ENCODE data around the gene CCSER2. TPM values are rescaled to one million over a fixed set of nuclear protein-coding genes. Genes with fewer than 3 reads are reported as not detected.

The CCSER2 gene
- polyA plus RNA-seq, 1 donor (not counting 4 experiments of a cell fraction or from before 2014, with no cell fraction given) = 26.7 TPM

DNA sequence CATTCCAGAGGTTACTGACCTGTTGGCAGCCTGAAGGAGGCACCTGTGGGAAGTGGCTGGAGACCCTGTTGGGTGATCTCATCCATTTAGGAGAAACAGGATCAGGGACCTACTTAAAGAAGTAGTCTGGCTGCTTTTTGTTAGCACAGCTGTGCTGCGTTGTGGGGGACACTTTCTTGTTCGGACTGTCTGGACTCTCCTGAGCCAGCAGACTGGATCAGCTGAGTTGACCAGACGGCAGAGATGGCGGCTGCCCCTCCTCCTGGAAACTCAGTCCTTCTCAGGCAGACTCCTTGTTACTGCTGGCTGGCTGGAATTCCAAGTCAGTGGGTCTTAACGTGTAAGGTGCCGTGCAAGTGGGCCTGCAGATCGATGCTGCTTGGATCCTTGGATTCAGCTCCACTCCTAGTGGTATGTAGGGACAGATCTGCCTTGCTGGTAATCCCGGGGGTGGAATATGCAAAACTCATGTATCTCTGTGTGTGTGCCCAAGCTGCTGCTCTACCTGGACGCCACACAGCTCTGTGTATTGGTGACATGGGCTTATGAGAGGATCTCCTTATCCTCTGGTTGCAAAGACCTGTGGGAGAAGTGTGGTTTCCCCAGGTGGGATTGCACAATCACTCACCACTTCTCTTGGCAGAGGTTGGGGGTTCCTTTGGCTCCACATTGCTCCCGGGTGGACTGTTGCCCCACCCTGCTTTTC, 87.3 kb downstream of the CCSER2 start:
- no peak for DNase-seq (ENCODE audit: low read depth, low spot score)
- dilution Hi-C loops (cut with MboI; ENCODE audit: extremely low pct_ligation_motif_present, low sequenced_read_pairs) = no loop called here
- no peak overlapping the region for H2AFZ ChIP-seq (ENCODE audit: control insufficient read depth, low read length)
- no peaks in the 10 kb centered on the region for H3K36me3 ChIP-seq (ENCODE audit: control insufficient read depth in 2 of 2, extremely low read depth in 1 of 2, insufficient read depth in 2 of 2, low read length in 2 of 2)
- TF ChIP-seq, protein P1, sequence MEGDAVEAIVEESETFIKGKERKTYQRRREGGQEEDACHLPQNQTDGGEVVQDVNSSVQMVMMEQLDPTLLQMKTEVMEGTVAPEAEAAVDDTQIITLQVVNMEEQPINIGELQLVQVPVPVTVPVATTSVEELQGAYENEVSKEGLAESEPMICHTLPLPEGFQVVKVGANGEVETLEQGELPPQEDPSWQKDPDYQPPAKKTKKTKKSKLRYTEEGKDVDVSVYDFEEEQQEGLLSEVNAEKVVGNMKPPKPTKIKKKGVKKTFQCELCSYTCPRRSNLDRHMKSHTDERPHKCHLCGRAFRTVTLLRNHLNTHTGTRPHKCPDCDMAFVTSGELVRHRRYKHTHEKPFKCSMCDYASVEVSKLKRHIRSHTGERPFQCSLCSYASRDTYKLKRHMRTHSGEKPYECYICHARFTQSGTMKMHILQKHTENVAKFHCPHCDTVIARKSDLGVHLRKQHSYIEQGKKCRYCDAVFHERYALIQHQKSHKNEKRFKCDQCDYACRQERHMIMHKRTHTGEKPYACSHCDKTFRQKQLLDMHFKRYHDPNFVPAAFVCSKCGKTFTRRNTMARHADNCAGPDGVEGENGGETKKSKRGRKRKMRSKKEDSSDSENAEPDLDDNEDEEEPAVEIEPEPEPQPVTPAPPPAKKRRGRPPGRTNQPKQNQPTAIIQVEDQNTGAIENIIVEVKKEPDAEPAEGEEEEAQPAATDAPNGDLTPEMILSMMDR (optimal IDR thresholded peaks at IDR 0.05 in 1 of 3, IDR thresholded peaks at IDR 0.05 in 1 of 3, conservative IDR thresholded peaks at IDR 0.05 in 1 of 3; ENCODE audit: extremely low read depth in 1 of 3, insufficient read depth in 2 of 3, low read length in 3 of 3) = no peak
- TF ChIP-seq EZH2 (IDR thresholded peaks at IDR 0.05; ENCODE audit: low read length) = no peak
- H4K20me1 ChIP-seq (ENCODE audit: control insufficient read depth, extremely low read depth, insufficient read depth, low read length) = no peaks in the 10 kb centered on the region
- no peak overlapping the region for H3K9ac ChIP-seq (ENCODE audit: control insufficient read depth, extremely low read depth, insufficient read depth, low read length)
- H3K4me1 ChIP-seq (ENCODE audit: control insufficient read depth, extremely low read depth, insufficient read depth, low read length) = no peaks in the 10 kb centered on the region
- no peaks in the 10 kb centered on the region for H3K27me3 ChIP-seq (ENCODE audit: control insufficient read depth, extremely low read depth, insufficient read depth, low read length)
- no peak overlapping the region for H3K4me2 ChIP-seq (ENCODE audit: control insufficient read depth, extremely low read depth, insufficient read depth, low read depth, low read length)
- H3K9me1 ChIP-seq (ENCODE audit: control insufficient read depth, extremely low read depth, insufficient read depth, low read length) = no peaks in the 10 kb centered on the region
- no peak overlapping the region for H3K4me3 ChIP-seq (ENCODE audit: control insufficient read depth in 2 of 3, extremely low read depth in 1 of 3, insufficient read depth in 2 of 3, low read depth in 1 of 3, low read length in 3 of 3)
- FAIRE-seq = no peak
- H3K79me2 ChIP-seq (ENCODE audit: control insufficient read depth, insufficient read depth, low read length) = peaks cover 50% of the 10 kb centered on the region
- H3K27ac ChIP-seq (ENCODE audit: control insufficient read depth, insufficient read depth, low read length) = no peak overlapping the region
- peaks cover 5% of the 10 kb centered on the region for H3K9me3 ChIP-seq (ENCODE audit: control insufficient read depth, low read depth, low read length)

DNA sequence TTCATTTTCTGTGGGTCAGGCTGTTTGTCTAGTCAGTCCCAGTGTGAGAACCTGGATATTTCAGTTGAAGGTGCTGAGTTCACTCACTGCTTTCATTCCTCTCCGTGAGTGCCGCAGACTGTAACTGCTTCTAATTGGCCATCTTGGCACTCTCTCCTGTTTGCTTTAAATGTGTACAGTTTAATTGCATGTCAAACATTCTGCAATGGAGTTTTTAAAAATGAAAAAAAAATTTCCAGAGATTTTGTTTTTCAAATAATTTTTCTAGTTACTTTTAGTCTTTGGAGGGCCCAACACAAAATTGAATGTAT, 87.8 kb downstream of the CCSER2 start:
- DNase-seq (ENCODE audit: low read depth, low spot score) (no peak), FAIRE-seq (no peak)
- H3K4me2 ChIP-seq (ENCODE audit: control insufficient read depth, extremely low read depth, insufficient read depth, low read depth, low read length) = no peak overlapping the region
- H4K20me1 ChIP-seq (ENCODE audit: control insufficient read depth, extremely low read depth, insufficient read depth, low read length) = no peaks in the 10 kb centered on the region
- H3K4me1 ChIP-seq (ENCODE audit: control insufficient read depth, extremely low read depth, insufficient read depth, low read length) = no peaks in the 10 kb centered on the region
- H3K27me3 ChIP-seq (ENCODE audit: control insufficient read depth, extremely low read depth, insufficient read depth, low read length) = no peaks in the 10 kb centered on the region
- H2AFZ ChIP-seq (ENCODE audit: control insufficient read depth, low read length) = no peak overlapping the region
- no peak for TF ChIP-seq EZH2 (IDR thresholded peaks at IDR 0.05; ENCODE audit: low read length)
- TF ChIP-seq, protein P1 (optimal IDR thresholded peaks at IDR 0.05 in 1 of 3, IDR thresholded peaks at IDR 0.05 in 1 of 3, conservative IDR thresholded peaks at IDR 0.05 in 1 of 3; ENCODE audit: extremely low read depth in 1 of 3, insufficient read depth in 2 of 3, low read length in 3 of 3) = no peak
- H3K4me3 ChIP-seq (ENCODE audit: control insufficient read depth in 2 of 3, extremely low read depth in 1 of 3, insufficient read depth in 2 of 3, low read depth in 1 of 3, low read length in 3 of 3) = no peak overlapping the region
- no peak overlapping the region for H3K9ac ChIP-seq (ENCODE audit: control insufficient read depth, extremely low read depth, insufficient read depth, low read length)
- peaks cover 5% of the 10 kb centered on the region for H3K9me3 ChIP-seq (ENCODE audit: control insufficient read depth, low read depth, low read length)
- H3K36me3 ChIP-seq (ENCODE audit: control insufficient read depth in 2 of 2, extremely low read depth in 1 of 2, insufficient read depth in 2 of 2, low read length in 2 of 2) = no peaks in the 10 kb centered on the region
- dilution Hi-C loops (cut with MboI; ENCODE audit: extremely low pct_ligation_motif_present, low sequenced_read_pairs) = no loop called here
- H3K9me1 ChIP-seq (ENCODE audit: control insufficient read depth, extremely low read depth, insufficient read depth, low read length) = no peaks in the 10 kb centered on the region
- H3K79me2 ChIP-seq (ENCODE audit: control insufficient read depth, insufficient read depth, low read length) = peaks cover 46% of the 10 kb centered on the region
- H3K27ac ChIP-seq (ENCODE audit: control insufficient read depth, insufficient read depth, low read length) = no peak overlapping the region
